ENCODE results near the gene ZNF281.
A peak's percentile ranks its signal among the peaks of the same experiment; 100 is the strongest.
"Not testable (repeated sequence)": the region's sequence is repeated elsewhere in the genome, so short reads cannot be mapped to it uniquely, and the experiment has no call there.

The ZNF281 gene

GRCh38 chr1:200422211-200422610, 12.4 kb upstream of the ZNF281 start:
- no peak overlapping the region for H3K4me3 ChIP-seq (ENCODE audit: low read depth, low read length)
- DNase-seq (ENCODE audit: low read depth) = no peak
- TF ChIP-seq CTCF (IDR thresholded peaks at IDR 0.05; ENCODE audit: low read depth, low read length, missing control alignments) = no peak
- in situ Hi-C loops (cut with HindIII; ENCODE audit: low sequenced_read_pairs) = no loop called here

GRCh38 chr1:200415789-200416593, 6.2 kb upstream of the ZNF281 start:
- no peak overlapping the region for H3K4me3 ChIP-seq (ENCODE audit: low read depth, low read length)
- in situ Hi-C loops (cut with HindIII; ENCODE audit: low sequenced_read_pairs) = no loop called here
- peak; percentile 90 for DNase-seq (ENCODE audit: low read depth)
- no peak for TF ChIP-seq CTCF (IDR thresholded peaks at IDR 0.05; ENCODE audit: low read depth, low read length, missing control alignments)

- no peak for TF ChIP-seq CTCF (IDR thresholded peaks at IDR 0.05; ENCODE audit: low read depth, low read length, missing control alignments)
- DNase-seq (ENCODE audit: low read depth) = no peak
- H3K4me3 ChIP-seq (ENCODE audit: low read depth, low read length) = no peak overlapping the region
- in situ Hi-C loops (cut with HindIII; ENCODE audit: low sequenced_read_pairs) = no loop called here
Measured at GRCh38 chr1:200415227-200415626, 5.4 kb upstream of the ZNF281 start.

- no peak for DNase-seq (ENCODE audit: low read depth)
- TF ChIP-seq CTCF (IDR thresholded peaks at IDR 0.05; ENCODE audit: low read depth, low read length, missing control alignments) = no peak
- no peak overlapping the region for H3K4me3 ChIP-seq (ENCODE audit: low read depth, low read length)
- in situ Hi-C loops (cut with HindIII; ENCODE audit: low sequenced_read_pairs) = no loop called here
Measured at GRCh38 chr1:200414657-200415056, 4.8 kb upstream of the ZNF281 start.

- DNase-seq (ENCODE audit: low read depth); H3K4me3 ChIP-seq (ENCODE audit: low read depth, low read length); in situ Hi-C loops (cut with HindIII; ENCODE audit: low sequenced_read_pairs): not testable (repeated sequence)
Measured at GRCh38 chr1:200413766-200414165, 3.9 kb upstream of the ZNF281 start.

- DNase-seq (ENCODE audit: low read depth) = no peak
- in situ Hi-C loops (cut with HindIII; ENCODE audit: low sequenced_read_pairs) = no loop called here
- TF ChIP-seq CTCF (IDR thresholded peaks at IDR 0.05; ENCODE audit: low read depth, low read length, missing control alignments) = no peak
- no peak overlapping the region for H3K4me3 ChIP-seq (ENCODE audit: low read depth, low read length)
Measured at GRCh38 chr1:200411406-200412257, 1.8 kb upstream of the ZNF281 start.

- TF ChIP-seq CTCF (IDR thresholded peaks at IDR 0.05; ENCODE audit: low read depth, low read length, missing control alignments) = no peak
- in situ Hi-C loops (cut with HindIII; ENCODE audit: low sequenced_read_pairs) = no loop called here
- H3K4me3 ChIP-seq (ENCODE audit: low read depth, low read length) = peak overlapping the region; percentile 81
- no peak for DNase-seq (ENCODE audit: low read depth)
Measured at GRCh38 chr1:200410566-200410878, 686 bp upstream of the ZNF281 start.
